CD4-positive, CD25-positive, alpha-beta regulatory T cell (primary cell): ENCODE measurements around the gene PDZD7. TPM values are rescaled to one million over a fixed set of nuclear protein-coding genes. Genes with fewer than 3 reads are reported as not detected.
"Not testable (repeated sequence)": the region's sequence is repeated elsewhere in the genome, so short reads cannot be mapped to it uniquely, and the experiment has no call there.

Source experiments
- ATAC-seq, 2 donors: fragments of 150-1000 bp; cut with Tn5 transposase; one replicate each; pipeline ENCODE4 v1.10.0; 2021; ENCODE audit warnings: low read depth in 2 of 2, moderate number of reproducible peaks in 2 of 2, moderate library complexity in 1 of 2
- DNase-seq, 3 donors: peaks; one replicate each; pipeline versions ENCODE4 v3.0.0 to v3.0.0-alpha.2; 2012 to 2022; ENCODE audit warnings: mixed read lengths in 1 of 3
- H3K27ac ChIP-seq: one replicate; pipeline ENCODE4 v1.7.0; 2013; ENCODE audit warnings: mild to moderate bottlenecking, low read length; ENCODE audit not compliant: insufficient read depth, poor library complexity, severe bottlenecking
- H3K27me3 ChIP-seq: one replicate; pipeline ENCODE4 v1.7.0; 2013; ENCODE audit warnings: low read length; ENCODE audit not compliant: control insufficient read depth, insufficient read depth
- H3K36me3 ChIP-seq: one replicate; pipeline ENCODE4 v1.7.0; 2013; ENCODE audit warnings: mild to moderate bottlenecking, low read length, moderate library complexity; ENCODE audit not compliant: control insufficient read depth, insufficient read depth
- H3K4me1 ChIP-seq: 2 replicates; pipeline ENCODE4 v1.7.0; 2013; ENCODE audit warnings: mild to moderate bottlenecking, low read length; ENCODE audit not compliant: insufficient read depth, control insufficient read depth, poor library complexity, severe bottlenecking
- H3K4me3 ChIP-seq: one replicate; pipeline ENCODE4 v1.7.0; 2013; ENCODE audit warnings: low read depth, mild to moderate bottlenecking, low read length, moderate library complexity
- H3K9me3 ChIP-seq, 2 experiments: 1 replicate in 1 of 2; 2 replicates in 1 of 2; pipeline ENCODE4 v1.7.0; 2013; ENCODE audit warnings: low read length in 2 of 2, mild to moderate bottlenecking in 1 of 2, moderate library complexity in 1 of 2; ENCODE audit not compliant: control insufficient read depth in 2 of 2
- H3K27ac Mint-ChIP-seq, 3 donors: one replicate each; pipeline ENCODE4 v1.8.0; 2020 to 2022; ENCODE audit warnings: mild to moderate bottlenecking in 3 of 3, mixed read lengths in 3 of 3, moderate library complexity in 2 of 3
- H3K27me3 Mint-ChIP-seq: one replicate; pipeline ENCODE4 v1.8.0; 2022; ENCODE audit warnings: mild to moderate bottlenecking, mixed read lengths
- H3K36me3 Mint-ChIP-seq: one replicate; pipeline ENCODE4 v1.8.0; 2020; ENCODE audit warnings: mixed read lengths
- H3K4me1 Mint-ChIP-seq, 4 donors: one replicate each; pipeline ENCODE4 v1.8.0; 2020 to 2022; ENCODE audit warnings: mixed read lengths in 4 of 4, mild to moderate bottlenecking in 1 of 4
- H3K4me3 Mint-ChIP-seq, 4 donors: one replicate each; pipeline ENCODE4 v1.8.0; 2020 to 2022; ENCODE audit warnings: mild to moderate bottlenecking in 4 of 4, mixed read lengths in 4 of 4, moderate library complexity in 3 of 4
- H3K9me3 Mint-ChIP-seq, 7 donors: one replicate each; pipeline ENCODE4 v1.8.0; 2020 to 2022; ENCODE audit warnings: mixed read lengths in 7 of 7, mild to moderate bottlenecking in 3 of 7, moderate library complexity in 2 of 7
- polyA plus RNA-seq, 4 donors: library from polyadenylated mRNA; unstranded; fragments of 300-500 nt; fragmentation: Illumina TruSeq; gene quantifications; one replicate each; pipeline ENCODE4 v1.2.3, GENCODE V29; 2021
- total RNA-seq: library from RNA; stranded (reverse); gene quantifications from one replicate; pipeline ENCODE4 v1.2.3, GENCODE V29; 2022

Gene PDZD7
- total and polyA plus RNA-seq, 5 donors from 2014 or later, result 0.59 to 3.5 (median 0.78) TPM

- Mint-ChIP-seq H3K36me3 (peaks cover 34% of the 10 kb centered on the region), H3K27me3 (peaks cover 1% of the 10 kb centered on the region), H3K27ac (no peak overlapping the region), H3K4me3 (no peak overlapping the region), H3K4me1 (peaks cover 4 to 24% (median 19%) of the 10 kb centered on the region in 4 donors), H3K9me3 (no peaks in the 10 kb centered on the region)
- Histone ChIP-seq H3K4me1 (peaks cover 22% of the 10 kb centered on the region), H3K4me3 (no peak overlapping the region), H3K27me3 (no peaks in the 10 kb centered on the region), H3K36me3 (peaks cover 40% of the 10 kb centered on the region), H3K27ac (no peak overlapping the region), H3K9me3 (no peaks in the 10 kb centered on the region)
- DNase-seq (no peak), ATAC-seq (no peak)
These were observed 5.2 kb upstream of the PDZD7 start for GRCh38 chr10:101035916-101036702.

GRCh38 chr10:101035314-101035713 is 4.4 kb upstream of the PDZD7 start:
- Histone ChIP-seq H3K36me3 (peaks cover 40% of the 10 kb centered on the region), H3K4me3 (no peak overlapping the region), H3K27me3 (no peaks in the 10 kb centered on the region), H3K4me1 (peaks cover 30% of the 10 kb centered on the region), H3K27ac (no peak overlapping the region), H3K9me3 (no peaks in the 10 kb centered on the region)
- Mint-ChIP-seq H3K27ac (no peak overlapping the region), H3K27me3 (peaks cover 5% of the 10 kb centered on the region), H3K9me3 (no peaks in the 10 kb centered on the region), H3K4me3 (no peak overlapping the region), H3K4me1 (peaks cover 4 to 27% (median 17%) of the 10 kb centered on the region in 4 donors), H3K36me3 (peaks cover 32% of the 10 kb centered on the region)
- DNase-seq, result no peak
- ATAC-seq, result no peak

- H3K4me1 ChIP-seq, result peaks cover 32% of the 10 kb centered on the region
- not testable (repeated sequence) for DNase-seq, H3K9me3 Mint-ChIP-seq, H3K4me3 ChIP-seq, H3K9me3 ChIP-seq, H3K27ac ChIP-seq, H3K27me3 ChIP-seq, ATAC-seq, H3K27me3 Mint-ChIP-seq
- H3K27ac Mint-ChIP-seq, result peak overlapping the region in 1 of 3 donors; percentile 32
- peaks cover 4 to 27% (median 17%) of the 10 kb centered on the region in 4 donors for H3K4me1 Mint-ChIP-seq
- H3K36me3 Mint-ChIP-seq, result peaks cover 32% of the 10 kb centered on the region
- H3K4me3 Mint-ChIP-seq, result peak overlapping the region in 1 of 4 donors; percentile 96
- peaks cover 40% of the 10 kb centered on the region for H3K36me3 ChIP-seq
These were observed 3.5 kb upstream of the PDZD7 start for GRCh38 chr10:101034404-101034803.

- H3K9me3 Mint-ChIP-seq, result no peaks in the 10 kb centered on the region
- ATAC-seq, result no peak
- H3K9me3 ChIP-seq, result no peaks in the 10 kb centered on the region
- peaks cover 12% of the 10 kb centered on the region for H3K27me3 Mint-ChIP-seq
- no peaks in the 10 kb centered on the region for H3K27me3 ChIP-seq
- H3K4me3 ChIP-seq, result peak overlapping the region; percentile 73
- H3K4me3 Mint-ChIP-seq, result peak overlapping the region; percentile 96 to 99 (median 97)
- H3K27ac Mint-ChIP-seq, result peak overlapping the region in 2 of 3 donors; percentile 76 to 95
- peaks cover 4 to 29% (median 17%) of the 10 kb centered on the region in 4 donors for H3K4me1 Mint-ChIP-seq
- DNase-seq, result no peak
- peaks cover 37% of the 10 kb centered on the region for H3K36me3 ChIP-seq
- no peak overlapping the region for H3K27ac ChIP-seq
- peaks cover 32% of the 10 kb centered on the region for H3K4me1 ChIP-seq
- peaks cover 28% of the 10 kb centered on the region for H3K36me3 Mint-ChIP-seq
These were observed 2.3 kb upstream of the PDZD7 start for GRCh38 chr10:101033276-101033675.

GRCh38 chr10:101032637-101033224 is 1.8 kb upstream of the PDZD7 start:
- H3K36me3 Mint-ChIP-seq, result peaks cover 22% of the 10 kb centered on the region
- peak overlapping the region; percentile 96 to 99 (median 97) for H3K4me3 Mint-ChIP-seq
- Histone ChIP-seq H3K36me3 (peaks cover 32% of the 10 kb centered on the region), H3K9me3 (no peaks in the 10 kb centered on the region), H3K4me1 (peaks cover 32% of the 10 kb centered on the region), H3K27me3 (no peaks in the 10 kb centered on the region), H3K27ac (peak overlapping the region; percentile 94), H3K4me3 (peak overlapping the region; percentile 73)
- peaks cover 14% of the 10 kb centered on the region for H3K27me3 Mint-ChIP-seq
- ATAC-seq, result peak; percentile 10 to 17
- peak in 2 of 3 donors; percentile 27 to 54 for DNase-seq
- peak overlapping the region; percentile 75 to 98 (median 95) for H3K27ac Mint-ChIP-seq
- no peaks in the 10 kb centered on the region for H3K9me3 Mint-ChIP-seq
- peaks cover 4 to 29% (median 18%) of the 10 kb centered on the region in 4 donors for H3K4me1 Mint-ChIP-seq

- Histone ChIP-seq H3K4me1 (peaks cover 32% of the 10 kb centered on the region), H3K9me3 (no peaks in the 10 kb centered on the region), H3K27ac (peak overlapping the region; percentile 94), H3K4me3 (peak overlapping the region; percentile 84), H3K27me3 (no peaks in the 10 kb centered on the region), H3K36me3 (peaks cover 25% of the 10 kb centered on the region)
- Mint-ChIP-seq H3K9me3 (no peaks in the 10 kb centered on the region), H3K36me3 (peaks cover 15% of the 10 kb centered on the region), H3K27me3 (peaks cover 20% of the 10 kb centered on the region), H3K4me3 (peak overlapping the region; percentile 96 to 99 (median 97)), H3K4me1 (peaks cover 4 to 29% (median 21%) of the 10 kb centered on the region in 4 donors), H3K27ac (peak overlapping the region; percentile 89 to 99 (median 95))
- peak; percentile 78 to 89 (median 82) for DNase-seq
- ATAC-seq, result peak; percentile 50 to 52
These were observed 1.1 kb upstream of the PDZD7 start for GRCh38 chr10:101031796-101032636.

- Histone ChIP-seq H3K27ac (peak overlapping the region; percentile 94), H3K36me3 (peaks cover 11% of the 10 kb centered on the region), H3K9me3 (no peaks in the 10 kb centered on the region), H3K4me3 (peak overlapping the region; percentile 84), H3K4me1 (peaks cover 32% of the 10 kb centered on the region), H3K27me3 (no peaks in the 10 kb centered on the region)
- ATAC-seq (no peak), DNase-seq (no peak)
- H3K27ac Mint-ChIP-seq, result peak overlapping the region; percentile 32 to 99 (median 95)
- no peaks in the 10 kb centered on the region for H3K9me3 Mint-ChIP-seq
- peaks cover 20% of the 10 kb centered on the region for H3K27me3 Mint-ChIP-seq
- peak overlapping the region; percentile 96 to 99 (median 97) for H3K4me3 Mint-ChIP-seq
- peaks cover 4 to 29% (median 21%) of the 10 kb centered on the region in 4 donors for H3K4me1 Mint-ChIP-seq
- peaks cover 6% of the 10 kb centered on the region for H3K36me3 Mint-ChIP-seq
These were observed 317 bp downstream of the PDZD7 start for GRCh38 chr10:101030496-101031127.
